ENCODE measurements around the gene SHC3. TPM values are rescaled to one million over a fixed set of nuclear protein-coding genes. Genes with fewer than 3 reads are reported as not detected.
A peak's percentile ranks its signal among the peaks of the same experiment; 100 is the strongest.

SHC3 gene
- total and polyA plus RNA-seq, 12 donors = 5.6 to 56.7 (median 20.9) TPM

GRCh38 chr9:89179895-89180734, 1.5 kb upstream of the SHC3 start:
- peak overlapping the region in 2 of 4 donors; percentile 20 to 38 for H3K4me3 ChIP-seq
- 1 to 3% (median 1%) methylated on average over 22 to 35 of the region's 35 CpGs for WGBS, 4 donors
- peak; percentile 91 to 98 (median 96) for DNase-seq
- H3K27ac ChIP-seq = peak overlapping the region; percentile 9 to 96 (median 84)
- TF ChIP-seq POLR2A (IDR thresholded peaks at IDR 0.05) (peak; percentile 60 to 98), CTCF (IDR thresholded peaks at IDR 0.05) (no peak)
- H3K4me1 ChIP-seq (replicated peaks in 1 of 2) = peaks cover 7 to 29% of the 10 kb centered on the region in 2 donors
- intact Hi-C loops (cut with DNase I) = no loop called here
- H3K36me3 ChIP-seq (replicated peaks in 1 of 2) = no peaks in the 10 kb centered on the region
- no peaks in the 10 kb centered on the region for H3K27me3 ChIP-seq
- H3K9me3 ChIP-seq (replicated peaks in 1 of 3) = no peaks in the 10 kb centered on the region

- Histone ChIP-seq H3K27me3 (no peaks in the 10 kb centered on the region), H3K36me3 (replicated peaks in 1 of 2) (no peaks in the 10 kb centered on the region), H3K4me3 (peak overlapping the region in 2 of 4 donors; percentile 20 to 38), H3K4me1 (replicated peaks in 1 of 2) (peaks cover 7 to 35% of the 10 kb centered on the region in 2 donors), H3K27ac (peak overlapping the region; percentile 9 to 96 (median 84)), H3K9me3 (replicated peaks in 1 of 3) (no peaks in the 10 kb centered on the region)
- intact Hi-C loops (cut with DNase I) = no loop called here
- TF ChIP-seq CTCF (IDR thresholded peaks at IDR 0.05) = peak in 1 of 6 experiments; percentile 6
- TF ChIP-seq POLR2A (IDR thresholded peaks at IDR 0.05) = no peak
- DNase-seq = no peak
- 6 to 21% (median 16%) methylated on average over 4 of the region's 4 CpGs for WGBS, 4 donors
Measured at GRCh38 chr9:89179540-89179894, 899 bp upstream of the SHC3 start.

- H3K4me1 ChIP-seq (replicated peaks in 1 of 2) = peaks cover 7 to 39% of the 10 kb centered on the region in 2 donors
- DNase-seq = no peak
- TF ChIP-seq CTCF (IDR thresholded peaks at IDR 0.05) (no peak), POLR2A (IDR thresholded peaks at IDR 0.05) (no peak)
- intact Hi-C loops (cut with DNase I) = no loop called here
- H3K4me3 ChIP-seq = peak overlapping the region in 2 of 4 donors; percentile 57 to 71
- 34 to 47% (median 45%) methylated on average over 11 of the region's 11 CpGs for WGBS, 4 donors
- H3K36me3 ChIP-seq (replicated peaks in 1 of 2) = no peaks in the 10 kb centered on the region
- H3K9me3 ChIP-seq (replicated peaks in 1 of 3) = no peaks in the 10 kb centered on the region
- H3K27ac ChIP-seq = peak overlapping the region; percentile 9 to 96 (median 84)
- no peaks in the 10 kb centered on the region for H3K27me3 ChIP-seq
Measured at GRCh38 chr9:89178830-89179539, 367 bp upstream of the SHC3 start.
